Activated effector memory CD4-positive, alpha-beta T cell treated with Interleukin-2 at 50 U/mL for 16 hours (primary cell): ENCODE measurements around the gene EIF4G3.
"Not testable (repeated sequence)": the region's sequence is repeated elsewhere in the genome, so short reads cannot be mapped to it uniquely, and the experiment has no call there.

Experiments
- DNase-seq: peaks from one replicate; pipeline ENCODE4 v3.0.0-alpha.2; 2020

The EIF4G3 gene

DNA sequence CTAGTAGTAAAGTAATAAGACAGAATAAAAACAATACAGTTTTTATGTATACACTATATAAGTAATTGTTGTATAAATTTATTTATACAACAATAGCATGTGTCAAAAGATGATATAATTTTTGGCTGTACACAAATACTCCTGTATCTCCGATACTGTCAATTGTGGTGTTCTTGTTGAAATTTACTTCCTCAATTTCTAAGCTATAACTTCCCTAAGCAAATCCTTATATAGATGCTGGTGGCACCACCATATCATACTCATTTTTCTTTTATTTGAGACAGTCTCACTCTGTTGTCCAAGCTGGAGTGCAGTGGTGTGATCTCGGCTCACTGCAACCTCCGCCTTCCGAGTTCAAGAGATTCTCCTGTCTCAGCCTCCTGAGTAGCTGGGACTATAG lies 248.6 kb downstream of the EIF4G3 start:
- no peak for DNase-seq

DNA sequence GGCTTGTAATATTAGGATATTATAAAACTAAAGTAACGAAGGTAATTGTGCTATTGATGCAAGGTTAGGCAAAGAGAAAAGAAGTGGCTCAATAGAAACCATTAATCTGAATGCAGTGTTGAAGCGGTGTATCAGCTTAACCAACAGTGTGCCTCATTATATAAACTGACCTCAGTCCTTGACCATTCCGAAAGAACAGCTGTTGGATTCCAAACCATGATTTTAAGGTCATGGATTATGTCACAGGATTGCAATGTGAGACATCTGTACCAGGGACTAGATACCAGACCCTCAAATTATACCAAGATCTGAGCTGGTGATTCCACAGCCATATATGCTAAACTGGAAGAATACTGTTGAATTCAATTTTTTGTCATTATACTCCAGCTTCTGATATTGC lies 255.4 kb downstream of the EIF4G3 start:
- DNase-seq = no peak

DNA sequence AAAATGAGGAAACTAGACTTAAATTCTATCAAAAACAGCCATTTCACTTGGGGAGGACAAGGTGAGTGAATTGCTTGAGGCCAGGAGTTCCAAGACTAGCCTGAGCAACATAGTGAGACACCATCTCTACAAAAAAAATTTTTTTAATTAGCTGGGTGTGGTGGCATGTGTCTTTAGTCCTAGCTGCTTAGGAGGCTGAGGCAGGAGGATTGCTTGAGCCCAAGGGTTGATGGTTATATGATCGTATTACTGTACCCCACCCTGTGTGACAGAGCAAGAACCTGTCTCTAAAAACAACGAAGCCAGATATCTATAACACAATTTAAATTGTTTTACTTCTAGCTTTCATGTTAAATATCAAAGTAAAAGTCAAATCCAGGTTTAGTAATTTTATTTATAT lies 263.5 kb downstream of the EIF4G3 start:
- DNase-seq = no peak

DNA sequence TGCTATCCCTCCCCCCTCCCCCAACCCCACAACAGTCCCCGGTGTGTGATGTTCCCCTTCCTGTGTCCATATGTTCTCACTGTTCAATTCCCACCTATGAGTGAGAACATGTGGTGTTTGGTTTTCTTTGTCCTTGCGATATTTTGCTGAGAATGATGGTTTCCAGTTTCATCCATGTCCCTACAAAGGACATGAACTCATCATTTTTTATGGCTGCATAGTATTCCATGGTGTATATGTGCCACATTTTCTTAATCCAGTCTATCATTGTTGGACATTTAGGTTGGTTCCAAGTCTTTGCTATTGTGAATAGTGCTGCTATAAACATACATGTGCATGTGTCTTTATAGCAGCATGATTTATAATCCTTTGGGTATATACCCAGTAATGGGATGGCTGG lies 269.2 kb downstream of the EIF4G3 start:
- DNase-seq = not testable (repeated sequence)

DNA sequence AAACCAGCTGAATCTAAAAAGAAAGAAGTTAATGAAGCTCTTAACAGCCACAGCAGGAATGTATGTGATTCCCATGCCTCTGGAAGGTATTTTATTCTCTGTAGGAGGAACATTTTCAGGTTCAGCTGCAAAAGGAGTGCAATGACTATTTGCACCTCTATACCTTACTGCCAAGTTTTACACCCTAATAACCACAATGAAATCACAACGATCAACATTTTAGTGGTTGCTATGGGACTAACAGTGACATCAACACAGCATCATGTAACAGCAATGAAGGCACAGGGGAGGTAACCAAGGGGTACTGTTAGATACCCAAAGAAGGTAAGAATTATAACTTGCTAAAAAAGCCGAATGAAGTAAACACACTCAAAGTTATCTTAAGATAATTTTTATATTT lies 273.3 kb downstream of the EIF4G3 start:
- DNase-seq = no peak

DNA sequence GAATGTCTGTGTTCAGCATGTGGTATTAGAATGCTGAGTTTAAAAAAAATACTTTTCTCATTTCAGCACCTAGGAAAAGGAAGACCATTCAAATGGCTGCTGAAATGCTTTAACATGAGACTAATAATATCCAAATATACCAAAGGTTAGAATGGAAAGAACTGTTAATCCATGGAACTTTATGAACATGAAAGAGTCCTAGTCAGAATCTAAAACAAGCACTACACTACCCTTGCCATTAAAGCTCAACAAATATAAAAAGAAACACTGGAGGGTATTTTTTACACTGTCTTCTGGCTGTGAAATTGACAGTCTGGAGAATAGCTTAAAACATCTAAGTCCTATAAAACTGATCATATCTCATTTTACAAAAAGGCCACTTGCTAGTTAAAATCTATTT lies 276.6 kb downstream of the EIF4G3 start:
- DNase-seq = no peak

DNA sequence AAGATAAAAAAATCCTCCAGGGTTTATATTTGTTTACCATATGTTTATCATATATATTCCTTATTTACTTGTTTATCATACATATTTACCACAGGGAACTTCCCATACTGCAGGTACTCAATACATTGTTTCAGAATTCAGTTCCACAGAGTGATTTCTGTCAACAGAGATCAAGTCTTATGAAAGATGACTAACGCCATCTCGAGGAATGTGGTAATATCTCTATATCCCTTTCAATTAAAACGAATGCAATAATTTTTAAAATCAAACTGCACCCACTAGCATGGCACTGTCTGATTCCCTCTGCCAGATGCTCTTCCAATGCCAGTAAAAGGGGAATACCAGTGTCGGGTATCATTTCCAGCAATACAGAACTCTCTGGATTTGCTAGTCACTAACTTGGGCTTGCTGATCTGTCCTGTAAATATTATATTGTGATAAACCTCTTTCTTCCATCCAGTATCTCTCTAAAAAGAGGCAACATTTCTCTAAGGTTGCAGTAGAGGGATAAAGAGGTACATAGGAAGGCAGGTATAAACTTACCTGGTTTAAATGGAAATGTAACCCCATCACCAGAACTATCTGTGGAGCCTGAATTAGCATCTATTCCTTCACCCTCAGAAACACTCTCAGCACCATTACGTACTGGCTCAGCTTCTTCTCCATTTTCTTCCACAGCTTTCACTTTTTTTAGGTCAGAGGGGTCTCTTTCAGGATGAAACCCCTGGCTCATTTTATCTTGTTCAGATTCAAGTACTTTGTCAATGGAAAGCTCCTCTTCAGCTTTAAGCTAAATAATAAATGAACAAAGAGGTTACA lies 277.3 kb downstream of the EIF4G3 start:
- no peak for DNase-seq

DNA sequence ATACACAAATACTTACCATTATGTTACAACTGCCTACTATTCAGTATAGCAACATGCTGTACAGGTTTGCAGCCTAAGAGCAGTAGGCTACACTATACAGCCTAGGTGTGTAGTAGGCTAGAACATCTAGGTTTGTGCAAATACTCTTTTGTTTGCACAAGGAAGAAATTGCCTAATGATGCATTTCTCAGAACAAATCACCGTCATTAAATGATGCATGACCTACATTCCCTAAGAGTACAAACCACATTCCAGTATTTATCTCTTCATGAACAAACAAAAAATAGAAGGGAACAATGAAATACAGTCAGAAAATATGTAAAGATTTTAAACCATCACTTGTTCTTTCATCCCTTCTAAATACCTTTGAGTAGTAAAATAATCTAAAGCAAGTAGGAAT lies 279.9 kb downstream of the EIF4G3 start:
- no peak for DNase-seq

DNA sequence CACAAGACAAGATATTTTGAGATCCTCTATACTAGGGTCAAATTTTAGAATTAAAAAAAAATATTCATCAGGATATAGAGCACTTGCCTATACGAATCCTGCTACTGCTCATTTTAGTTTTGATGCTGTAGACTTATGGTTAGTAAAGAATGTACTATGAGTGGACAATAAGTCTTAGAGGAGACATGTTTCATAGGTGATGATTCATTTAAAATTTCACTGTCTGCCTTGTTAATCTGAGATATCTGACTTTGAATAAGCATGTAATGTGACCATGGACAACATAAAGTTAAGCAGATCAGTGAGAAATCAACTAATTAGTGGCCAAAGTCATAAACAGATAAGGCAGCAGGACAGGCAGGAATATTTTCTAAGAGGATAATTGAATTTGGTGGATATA lies 282.8 kb downstream of the EIF4G3 start:
- DNase-seq = no peak

DNA sequence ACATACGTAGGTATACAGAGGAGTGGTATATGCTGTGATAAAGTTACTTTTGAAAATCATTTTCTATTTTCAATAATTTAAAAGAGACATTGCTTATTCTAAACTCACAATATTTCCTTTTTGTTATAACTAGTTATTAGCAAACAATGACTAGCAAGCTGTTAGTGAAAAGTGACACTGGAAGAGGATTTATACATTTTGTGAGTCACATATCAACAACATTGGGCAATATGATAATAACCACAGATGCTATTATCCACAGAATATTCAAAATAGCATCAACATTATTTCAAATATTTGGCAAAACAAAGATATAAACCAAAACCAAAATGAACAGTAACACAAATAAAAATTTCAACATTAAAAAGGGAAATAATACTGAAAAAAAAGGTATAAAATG lies 285.6 kb downstream of the EIF4G3 start:
- DNase-seq = no peak

DNA sequence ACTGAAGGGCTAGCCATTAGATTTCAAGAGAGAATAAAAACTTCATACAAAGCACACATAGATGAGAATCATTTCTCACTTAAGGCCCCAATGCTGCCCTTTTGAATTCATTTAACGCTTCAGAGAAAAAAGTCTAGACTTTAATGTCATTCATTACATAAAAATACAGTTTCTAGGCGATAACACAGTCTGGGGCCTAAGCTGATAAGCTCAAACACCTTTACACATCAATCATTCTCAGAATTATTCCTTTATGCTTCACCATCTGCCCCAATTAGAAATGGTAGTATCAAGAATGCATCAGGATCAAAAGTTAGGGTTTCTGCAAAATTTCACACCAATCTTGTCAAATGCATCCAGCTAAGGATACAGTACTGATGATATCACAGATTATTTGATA lies 289.5 kb downstream of the EIF4G3 start:
- no peak for DNase-seq

DNA sequence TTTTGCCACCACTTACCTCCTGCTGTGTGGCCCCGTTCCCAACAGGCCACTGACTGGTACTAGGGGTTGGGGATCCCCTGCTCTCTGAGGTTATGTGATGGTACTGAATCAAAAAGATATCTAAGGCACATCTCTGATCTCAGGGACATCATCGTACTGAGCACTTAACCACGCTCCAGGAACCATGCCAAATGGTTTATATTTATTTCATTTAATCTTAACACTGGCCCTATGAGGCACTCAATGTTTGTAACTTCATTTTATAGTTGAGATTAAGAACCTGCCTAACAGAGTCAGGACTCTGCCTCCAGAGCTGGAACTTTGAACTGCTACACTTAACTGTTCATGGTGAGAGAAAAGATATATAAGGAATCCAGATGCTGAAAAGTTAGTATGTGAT lies 291.6 kb downstream of the EIF4G3 start:
- DNase-seq = no peak

DNA sequence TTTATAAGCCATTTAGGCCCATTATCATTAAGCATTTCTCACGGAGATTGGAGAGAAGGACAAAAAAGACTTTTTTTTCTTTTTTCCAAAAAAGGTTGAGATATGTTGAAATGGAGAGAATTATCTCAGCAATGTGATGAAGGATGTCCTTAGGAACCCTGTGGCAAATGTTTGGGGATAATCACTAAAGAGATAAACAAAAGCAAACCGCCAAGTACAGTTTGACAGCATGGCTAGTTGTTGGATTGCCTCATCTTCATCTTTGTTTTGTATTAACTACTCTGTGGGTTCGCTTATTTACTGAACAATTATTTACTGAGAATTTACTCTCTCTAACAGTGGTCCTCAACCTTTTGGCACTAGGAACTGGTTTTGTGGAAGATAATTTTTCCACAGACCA lies 292.2 kb downstream of the EIF4G3 start:
- DNase-seq = no peak

DNA sequence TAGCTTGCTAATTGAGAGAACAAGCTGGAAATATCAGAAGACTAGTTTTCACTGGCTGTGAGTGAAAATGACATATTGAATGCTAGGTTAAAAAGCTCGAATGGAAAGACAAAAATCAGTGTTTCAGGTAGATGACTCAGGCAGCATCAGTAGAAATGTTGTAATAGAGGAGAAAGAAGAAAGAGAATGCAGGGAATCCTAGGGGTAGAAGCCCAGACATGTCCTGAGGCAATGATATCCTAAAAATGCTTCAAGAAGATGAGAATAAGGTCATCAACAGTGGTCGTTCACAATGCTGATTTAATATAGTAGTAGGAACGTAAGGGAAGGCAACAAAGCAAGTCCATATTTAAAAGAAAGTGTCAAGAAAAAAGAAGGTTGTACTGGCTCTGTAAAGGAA lies 292.9 kb downstream of the EIF4G3 start:
- no peak for DNase-seq

DNA sequence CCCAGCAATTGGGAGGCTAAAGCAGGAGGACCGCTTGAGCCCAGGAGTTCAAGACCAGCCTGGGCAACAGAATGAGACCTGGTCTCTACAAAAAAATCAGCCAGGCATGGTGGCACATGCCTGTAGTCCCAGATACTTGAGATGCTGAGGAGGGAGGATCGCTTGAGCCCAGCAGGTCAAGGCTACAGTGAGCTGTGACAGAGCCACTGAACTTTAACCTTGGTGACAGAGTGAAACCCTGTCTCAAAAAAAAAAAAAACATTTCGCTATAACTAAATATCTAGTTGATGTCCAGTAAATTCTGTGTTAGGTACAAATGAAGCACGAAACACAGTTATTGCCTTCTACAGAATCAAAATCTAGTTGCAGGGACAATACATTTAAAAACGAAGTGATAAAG lies 293.9 kb downstream of the EIF4G3 start:
- DNase-seq = no peak

DNA sequence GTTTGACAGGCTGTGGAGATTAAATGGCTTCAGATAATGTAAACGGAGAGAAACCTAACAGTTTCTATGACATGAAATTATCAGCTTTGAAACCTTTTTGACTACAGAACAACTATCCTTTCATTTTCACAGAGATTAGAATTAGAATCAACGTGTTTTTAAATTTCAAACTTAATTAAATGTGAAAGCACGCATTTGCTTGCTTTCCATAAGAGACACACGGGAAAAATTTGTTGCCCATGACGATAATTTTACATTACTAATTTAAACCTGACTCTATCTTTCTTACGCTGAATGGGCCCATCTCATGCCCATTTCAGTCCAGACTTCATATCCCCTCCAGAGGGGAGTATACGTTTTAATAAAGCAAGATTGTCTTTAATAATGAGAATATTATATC lies 297.9 kb downstream of the EIF4G3 start:
- no peak for DNase-seq

DNA sequence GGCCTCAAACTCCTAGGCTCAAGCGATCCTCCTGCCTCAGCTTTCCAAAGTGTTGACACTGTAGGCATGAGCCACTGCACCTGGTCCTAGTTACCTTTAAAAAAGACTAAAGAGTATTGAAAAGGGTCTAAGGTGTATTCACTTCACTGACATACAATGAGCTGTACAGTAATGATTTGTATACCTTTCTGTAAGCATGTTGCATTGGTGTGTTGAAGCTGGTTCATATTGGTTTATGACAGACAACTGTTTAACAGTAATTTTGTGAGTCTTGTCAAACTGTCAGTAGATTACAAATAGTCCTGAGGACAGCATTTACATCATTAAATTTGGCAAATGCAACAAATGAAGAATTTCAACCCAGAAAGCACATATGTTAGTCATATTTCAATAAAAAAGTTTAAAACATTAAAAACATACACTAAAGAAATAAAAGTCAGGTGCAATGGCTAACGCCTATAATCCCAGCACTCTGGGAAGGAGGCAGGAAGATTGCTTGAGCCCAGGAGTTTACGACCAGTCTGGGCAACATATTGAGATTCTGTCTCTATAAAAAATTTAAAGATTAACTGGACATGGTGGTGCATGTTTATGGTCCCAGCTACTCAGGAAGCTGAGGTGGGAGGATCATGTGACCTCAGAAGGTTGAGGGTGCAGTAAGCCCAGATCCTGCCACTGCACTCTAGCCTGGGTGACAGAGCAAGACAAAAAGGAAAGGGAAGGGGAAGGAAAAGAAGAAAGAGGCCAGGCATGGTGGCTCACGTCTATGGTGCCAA lies 301.3 kb downstream of the EIF4G3 start:
- no peak for DNase-seq

DNA sequence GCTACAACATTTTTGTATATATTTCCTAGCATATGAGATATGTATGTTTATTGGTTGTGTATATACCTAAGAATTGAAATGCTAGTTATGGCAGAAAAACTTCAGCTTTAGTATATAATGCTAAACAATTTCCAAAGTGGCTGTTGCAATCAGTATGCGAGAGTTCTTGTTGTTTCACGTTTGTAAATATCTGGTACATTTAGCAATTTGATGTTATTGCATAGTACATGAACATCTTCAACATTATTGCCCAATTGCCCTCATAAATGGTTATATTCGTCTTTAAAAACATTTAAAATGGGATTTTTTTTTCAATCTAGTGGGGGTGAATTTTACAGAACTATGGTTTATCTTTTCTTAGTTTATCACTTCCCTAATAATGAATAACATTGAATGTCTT lies 303.4 kb downstream of the EIF4G3 start:
- DNase-seq = no peak

DNA sequence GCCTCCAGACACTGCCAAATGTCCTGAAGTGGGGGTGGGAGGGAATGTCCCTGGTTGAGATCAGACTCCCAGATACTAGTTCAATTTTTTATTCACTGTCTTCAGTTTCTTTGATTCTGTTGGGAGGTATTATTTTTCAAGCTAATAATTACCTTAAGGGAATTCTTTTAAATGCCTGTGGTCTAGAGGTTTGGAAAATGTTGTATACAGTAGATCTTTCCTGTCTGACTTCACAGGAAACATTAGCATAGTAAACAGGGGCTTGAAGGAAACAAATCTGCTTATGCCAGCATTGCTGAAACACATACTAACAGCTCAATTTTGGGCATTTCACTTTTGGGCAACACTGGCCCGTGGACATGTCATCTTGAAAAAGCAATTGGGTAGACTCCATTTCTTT lies 305.3 kb downstream of the EIF4G3 start:
- DNase-seq = no peak

DNA sequence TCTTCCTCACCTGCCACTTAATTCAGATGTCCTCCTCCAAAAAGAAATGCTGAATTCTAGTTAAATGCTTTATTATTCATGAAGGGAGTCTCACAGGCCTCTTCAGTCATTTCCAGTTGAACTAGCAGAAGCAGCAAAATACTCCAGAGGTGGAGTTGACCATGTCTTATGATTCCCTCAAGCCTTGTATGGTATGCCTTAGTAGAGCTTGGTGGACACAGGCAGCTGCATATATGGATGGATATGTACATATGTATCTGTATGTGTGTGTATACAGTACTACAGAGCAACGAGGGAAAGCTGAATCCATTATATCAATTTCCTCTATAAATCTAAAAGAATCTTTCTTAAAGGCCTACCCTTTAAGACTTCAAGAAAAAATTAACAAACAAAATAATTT lies 306.0 kb downstream of the EIF4G3 start:
- DNase-seq = no peak

DNA sequence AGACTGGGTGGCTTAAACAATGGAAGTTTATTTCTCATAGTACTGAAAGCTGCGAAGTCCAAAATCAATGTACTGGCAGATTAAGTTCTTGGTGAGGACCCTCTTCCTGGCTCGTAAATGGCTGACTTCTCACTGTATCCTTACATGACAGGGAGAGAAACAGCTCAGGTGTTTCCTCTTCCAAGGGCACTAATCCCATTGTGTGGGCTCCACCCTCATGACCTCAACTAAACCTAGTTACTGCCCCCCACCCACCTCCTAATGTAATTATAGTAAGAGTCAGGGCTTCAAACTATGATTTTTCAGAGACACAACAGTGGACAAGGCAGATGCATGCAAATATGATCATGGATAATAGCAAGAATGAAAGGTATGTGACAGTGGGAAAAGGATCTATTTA lies 308.4 kb downstream of the EIF4G3 start:
- DNase-seq = no peak

DNA sequence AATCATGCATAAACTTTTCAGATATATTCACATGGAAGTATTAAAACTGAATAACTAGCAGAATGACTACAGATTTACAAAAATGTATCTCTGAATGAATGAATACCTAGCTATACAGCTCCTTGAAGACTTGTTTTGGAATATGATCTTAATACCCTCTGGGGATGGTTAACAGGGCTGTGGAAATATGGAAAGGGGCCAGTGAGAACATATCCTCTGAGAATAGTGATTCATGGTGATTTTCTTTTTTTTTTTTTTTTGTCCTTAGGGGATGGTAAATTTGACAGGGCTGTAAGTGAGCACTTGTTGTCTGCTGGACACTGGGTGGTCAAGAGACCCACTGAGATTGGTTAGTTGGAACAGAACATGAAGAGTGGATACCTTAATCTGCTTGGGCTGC lies 308.9 kb downstream of the EIF4G3 start:
- no peak for DNase-seq

DNA sequence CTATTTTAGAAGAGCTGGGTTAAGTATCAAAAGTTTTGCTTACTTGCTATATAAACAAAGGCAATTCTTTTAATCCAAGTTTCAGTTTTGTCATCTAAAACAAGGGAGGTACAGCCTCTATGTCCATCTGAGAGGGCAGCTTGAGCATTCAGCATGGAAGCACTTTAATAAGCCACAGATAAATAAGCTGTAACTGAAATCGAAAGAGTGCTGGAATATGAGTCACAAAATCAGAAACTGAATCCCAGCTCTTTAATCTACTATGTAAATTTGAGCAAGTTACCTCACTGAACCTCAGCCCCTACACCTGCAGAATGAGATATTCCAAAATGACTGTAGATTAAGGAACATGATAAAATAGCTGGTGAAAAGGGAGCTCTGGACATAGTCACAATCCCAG lies 309.6 kb downstream of the EIF4G3 start:
- DNase-seq = no peak

DNA sequence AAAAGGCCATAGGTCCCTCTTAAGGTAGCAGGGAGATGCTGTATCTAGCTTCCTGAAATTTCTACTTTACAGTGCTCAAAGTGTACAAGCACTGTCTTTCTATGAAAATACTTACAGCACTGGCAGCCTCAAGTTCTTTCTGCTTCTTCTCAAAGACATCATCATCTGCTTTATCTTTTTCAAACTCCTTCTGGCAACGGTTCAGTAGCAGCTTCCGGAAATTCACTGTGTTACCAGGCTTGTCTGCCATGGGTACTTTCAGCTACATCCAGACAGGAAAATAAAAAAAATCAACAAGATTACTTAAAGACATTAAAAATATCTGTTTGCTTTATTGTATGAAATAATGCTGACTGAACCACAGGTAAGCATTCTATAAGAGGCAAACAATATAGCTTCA lies 311.7 kb downstream of the EIF4G3 start:
- no peak for DNase-seq

DNA sequence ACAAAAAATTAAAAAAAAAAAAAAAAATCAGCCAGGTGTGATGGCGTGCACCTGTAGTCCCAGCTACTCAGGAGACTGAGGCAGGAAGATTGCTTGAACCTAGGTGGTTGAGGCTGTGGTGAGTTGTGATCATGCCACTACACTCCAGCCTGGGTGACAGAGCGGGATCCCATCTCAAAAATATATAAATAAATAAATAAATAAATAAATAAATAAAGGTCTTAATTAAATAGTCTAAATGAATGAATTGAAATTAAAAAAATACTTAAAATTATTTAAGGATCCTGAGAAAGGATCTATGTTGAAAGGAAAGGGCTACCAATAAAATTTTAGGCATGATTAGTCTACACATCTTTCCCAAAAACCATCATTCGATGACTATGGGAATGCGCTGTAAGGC lies 322.2 kb downstream of the EIF4G3 start:
- no peak for DNase-seq
